WERI-Rb-1 (cell line): ENCODE data around the gene SPECC1.
"Not testable (repeated sequence)": the region's sequence is repeated elsewhere in the genome, so short reads cannot be mapped to it uniquely, and the experiment has no call there.

Experiments used
- DNase-seq: peaks from one replicate; pipeline ENCODE4 v3.0.0-alpha.2; 2020
- H3K27ac ChIP-seq: fragments of 250-450 bp; sonication (Bioruptor Pico); 2 replicates; pipeline ENCODE4 v1.5.1; 2020; ENCODE audit warnings: mild to moderate bottlenecking, moderate library complexity
- H3K27me3 ChIP-seq: fragments of 250-450 bp; sonication (Bioruptor Pico); 2 replicates; pipeline ENCODE4 v1.5.1; 2021; ENCODE audit warnings: mild to moderate bottlenecking, low read depth, moderate library complexity; ENCODE audit not compliant: insufficient read depth, severe bottlenecking
- H3K36me3 ChIP-seq: fragments of 250-450 bp; sonication (Bioruptor Pico); 2 replicates; pipeline ENCODE4 v1.5.1; 2020; ENCODE audit warnings: mild to moderate bottlenecking, moderate library complexity
- H3K4me3 ChIP-seq: 2 replicates; pipeline ENCODE4 v1.5.1; 2011; ENCODE audit warnings: low read depth, mild to moderate bottlenecking, control low read depth, low read length
- H3K9me3 ChIP-seq: fragments of 250-450 bp; sonication (Bioruptor Pico); 2 replicates; pipeline ENCODE4 v1.5.1; 2021; ENCODE audit warnings: mild to moderate bottlenecking, moderate library complexity; ENCODE audit not compliant: severe bottlenecking
- TF ChIP-seq, protein P1 (sequence below): IDR thresholded peaks from 2 replicates; pipeline ENCODE4 v1.5.1; 2011; ENCODE audit warnings: low read depth, mild to moderate bottlenecking, control low read depth, inconsistent platforms, low read length

SPECC1 gene

DNA sequence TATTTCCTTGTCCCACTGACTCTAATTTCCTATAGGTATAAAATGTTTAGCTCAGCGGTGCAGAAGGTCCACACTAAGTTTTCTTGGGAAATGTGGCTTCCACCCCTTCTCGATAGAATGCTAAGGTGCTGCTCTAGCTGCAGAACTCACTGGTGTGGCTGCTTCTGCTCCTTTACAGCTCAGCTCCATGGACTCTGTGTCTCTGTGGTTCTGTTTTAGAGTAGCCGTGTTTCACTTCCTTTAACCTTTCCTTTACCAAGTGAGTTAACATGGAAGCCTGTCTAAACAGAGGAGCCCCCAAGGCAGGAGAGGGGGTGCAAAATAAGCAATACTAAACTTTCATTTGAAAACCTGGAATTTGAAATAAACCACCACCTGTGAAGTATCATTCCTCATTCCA, 65.3 kb downstream of the SPECC1 start:
- TF ChIP-seq, protein P1, sequence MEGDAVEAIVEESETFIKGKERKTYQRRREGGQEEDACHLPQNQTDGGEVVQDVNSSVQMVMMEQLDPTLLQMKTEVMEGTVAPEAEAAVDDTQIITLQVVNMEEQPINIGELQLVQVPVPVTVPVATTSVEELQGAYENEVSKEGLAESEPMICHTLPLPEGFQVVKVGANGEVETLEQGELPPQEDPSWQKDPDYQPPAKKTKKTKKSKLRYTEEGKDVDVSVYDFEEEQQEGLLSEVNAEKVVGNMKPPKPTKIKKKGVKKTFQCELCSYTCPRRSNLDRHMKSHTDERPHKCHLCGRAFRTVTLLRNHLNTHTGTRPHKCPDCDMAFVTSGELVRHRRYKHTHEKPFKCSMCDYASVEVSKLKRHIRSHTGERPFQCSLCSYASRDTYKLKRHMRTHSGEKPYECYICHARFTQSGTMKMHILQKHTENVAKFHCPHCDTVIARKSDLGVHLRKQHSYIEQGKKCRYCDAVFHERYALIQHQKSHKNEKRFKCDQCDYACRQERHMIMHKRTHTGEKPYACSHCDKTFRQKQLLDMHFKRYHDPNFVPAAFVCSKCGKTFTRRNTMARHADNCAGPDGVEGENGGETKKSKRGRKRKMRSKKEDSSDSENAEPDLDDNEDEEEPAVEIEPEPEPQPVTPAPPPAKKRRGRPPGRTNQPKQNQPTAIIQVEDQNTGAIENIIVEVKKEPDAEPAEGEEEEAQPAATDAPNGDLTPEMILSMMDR, result no peak
- Histone ChIP-seq H3K27ac (no peak overlapping the region), H3K4me3 (no peak overlapping the region), H3K9me3 (no peaks in the 10 kb centered on the region), H3K36me3 (no peaks in the 10 kb centered on the region), H3K27me3 (no peaks in the 10 kb centered on the region)
- no peak for DNase-seq

DNA sequence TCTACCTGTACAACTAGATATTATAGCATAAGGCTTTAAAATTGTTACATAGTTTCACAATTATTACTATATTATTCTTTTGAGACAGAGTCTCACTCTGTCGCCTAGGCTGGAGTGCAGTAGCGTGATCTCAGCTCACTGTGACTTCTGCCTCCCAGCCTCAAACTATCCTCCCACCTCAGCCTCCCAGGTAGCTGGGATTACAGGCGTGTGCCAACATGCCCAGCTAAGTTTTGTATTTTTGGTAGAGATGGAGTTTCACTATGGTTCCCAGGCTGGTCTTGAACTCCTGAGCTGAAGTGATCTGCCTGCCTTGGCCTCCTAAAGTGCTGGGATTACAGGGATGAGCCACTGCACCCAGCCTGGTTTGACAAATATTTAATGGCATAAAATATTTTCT, 67.0 kb downstream of the SPECC1 start:
- not testable (repeated sequence) for H3K9me3 ChIP-seq, H3K27ac ChIP-seq, H3K4me3 ChIP-seq, H3K36me3 ChIP-seq, DNase-seq, H3K27me3 ChIP-seq

DNA sequence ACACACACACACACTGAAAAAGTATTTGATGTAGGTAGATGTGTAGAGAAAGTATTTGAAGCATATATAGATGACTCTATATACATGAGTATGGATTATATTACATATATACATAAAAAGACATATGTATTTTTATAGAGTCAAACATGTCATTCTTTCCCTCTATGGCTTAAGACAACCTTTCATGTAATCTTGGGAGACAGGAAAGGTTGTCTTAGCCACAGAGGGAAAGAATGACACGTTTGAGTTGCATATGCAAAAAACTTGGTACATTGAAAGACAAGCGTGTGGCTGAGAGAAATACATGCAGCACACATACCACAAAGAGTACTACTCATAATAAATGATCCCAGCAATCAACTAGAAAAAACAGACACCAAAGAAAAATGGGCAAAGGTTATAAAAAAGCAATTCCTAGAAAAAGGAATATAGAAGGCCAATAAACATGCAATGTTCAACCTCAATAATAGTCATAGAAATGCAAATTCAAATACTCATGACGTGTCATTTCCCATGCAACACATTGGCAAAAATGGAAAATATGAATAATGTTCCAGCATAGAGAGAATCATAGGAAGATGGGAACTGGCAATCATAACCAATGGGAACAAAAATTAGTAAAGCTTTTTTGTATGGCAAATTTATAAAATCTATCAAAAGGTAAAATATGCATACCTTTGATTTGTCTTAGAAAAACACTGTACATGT, 69.0 kb downstream of the SPECC1 start:
- Histone ChIP-seq H3K9me3 (no peaks in the 10 kb centered on the region), H3K27ac (no peak overlapping the region), H3K4me3 (no peak overlapping the region), H3K27me3 (no peaks in the 10 kb centered on the region), H3K36me3 (no peaks in the 10 kb centered on the region)
- DNase-seq, result no peak
- TF ChIP-seq, protein P1, result no peak

DNA sequence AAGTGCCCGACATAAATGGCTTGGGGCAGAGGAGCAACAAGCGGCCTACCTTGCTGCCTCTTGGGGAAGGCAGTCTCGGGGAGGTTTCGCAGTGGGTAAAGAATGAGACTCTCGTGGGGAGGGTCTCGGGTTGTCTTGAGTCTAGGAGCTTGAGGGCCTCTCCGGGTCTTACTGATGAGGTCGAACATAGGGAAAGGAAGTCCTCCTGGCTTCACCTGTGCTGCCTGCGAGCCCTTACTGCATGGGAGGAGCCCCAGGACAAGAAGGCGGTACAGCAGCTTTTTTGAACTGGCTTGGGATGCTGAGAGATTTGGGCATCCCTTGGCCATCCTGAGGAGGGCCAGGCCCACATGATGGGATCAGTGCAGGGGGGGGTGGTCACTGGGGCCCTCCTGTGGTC, 71.4 kb downstream of the SPECC1 start:
- no peaks in the 10 kb centered on the region for H3K27me3 ChIP-seq
- TF ChIP-seq, protein P1, result no peak
- no peak overlapping the region for H3K27ac ChIP-seq
- no peak for DNase-seq
- no peaks in the 10 kb centered on the region for H3K36me3 ChIP-seq
- H3K4me3 ChIP-seq, result no peak overlapping the region
- H3K9me3 ChIP-seq, result no peaks in the 10 kb centered on the region

DNA sequence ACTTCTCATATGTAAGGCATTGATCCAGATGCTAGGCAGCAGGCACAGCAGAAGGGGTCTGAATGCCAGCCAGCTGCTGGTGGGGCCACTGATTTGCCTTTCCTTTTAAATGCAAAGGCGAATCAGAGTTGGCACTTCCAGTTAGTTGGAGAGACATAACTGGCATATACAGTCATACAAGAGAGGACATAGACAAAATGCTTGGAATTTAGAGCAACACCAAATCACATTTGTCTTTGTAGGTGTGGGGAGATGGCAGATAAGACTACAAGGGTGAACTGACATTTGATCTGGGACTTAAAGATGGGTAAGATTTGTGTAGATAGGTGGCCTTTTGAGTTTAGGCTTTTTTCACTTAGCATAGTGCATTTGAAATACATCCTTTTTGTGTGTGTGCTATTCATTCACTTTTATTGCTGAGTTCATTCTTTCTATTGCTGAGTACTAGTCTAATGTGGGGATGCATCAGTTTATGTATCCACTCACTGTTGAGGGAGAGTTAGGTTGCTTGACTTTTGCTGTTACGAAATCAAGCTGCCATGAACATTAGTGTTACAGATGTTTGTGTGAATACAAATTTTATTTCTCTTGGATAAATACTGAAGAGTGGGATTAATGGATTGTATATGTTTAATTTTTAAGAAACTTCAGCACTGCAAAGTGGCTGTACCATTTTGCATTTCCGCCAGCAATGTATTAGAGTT, 74.1 kb downstream of the SPECC1 start:
- Histone ChIP-seq H3K4me3 (no peak overlapping the region), H3K36me3 (no peaks in the 10 kb centered on the region), H3K27ac (no peak overlapping the region), H3K27me3 (no peaks in the 10 kb centered on the region), H3K9me3 (no peaks in the 10 kb centered on the region)
- DNase-seq, result no peak
- TF ChIP-seq, protein P1, result no peak

DNA sequence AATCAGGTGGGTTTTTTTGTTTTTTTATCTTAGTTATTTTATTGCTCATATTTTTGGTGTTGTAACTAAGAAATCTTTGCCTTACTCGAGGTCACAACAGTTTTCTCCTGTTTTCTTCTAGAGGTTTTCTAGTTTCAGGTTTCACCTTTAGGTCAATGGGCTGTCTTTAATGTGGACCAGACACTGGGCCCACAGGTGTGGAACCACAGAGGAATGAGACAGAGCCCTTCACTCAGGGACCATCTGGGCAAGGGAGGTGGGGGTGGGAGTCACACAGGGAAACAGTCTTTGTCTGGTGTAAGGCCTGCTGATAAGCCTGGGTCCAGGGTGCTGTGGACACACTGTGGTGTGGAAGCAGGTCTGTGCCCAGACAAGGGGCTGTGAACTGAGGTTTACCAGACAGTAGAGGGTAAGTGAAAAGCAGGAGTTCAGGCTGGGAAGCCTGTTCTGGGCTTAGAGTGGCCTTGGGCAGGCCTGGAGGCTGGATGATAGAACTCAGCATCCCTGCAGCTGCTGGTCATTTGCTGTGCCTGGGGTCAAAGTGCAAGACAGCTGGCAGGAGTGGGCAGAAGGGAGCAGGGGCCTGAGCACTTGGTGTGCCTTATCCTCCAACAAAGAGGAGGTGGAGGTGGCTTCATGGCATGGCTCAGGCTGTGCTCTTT, 75.6 kb downstream of the SPECC1 start:
- H3K36me3 ChIP-seq, result no peaks in the 10 kb centered on the region
- no peaks in the 10 kb centered on the region for H3K9me3 ChIP-seq
- H3K27me3 ChIP-seq, result no peaks in the 10 kb centered on the region
- DNase-seq, result no peak
- TF ChIP-seq, protein P1, result no peak
- H3K27ac ChIP-seq, result no peak overlapping the region
- no peak overlapping the region for H3K4me3 ChIP-seq
